Muscle of leg (tissue), 11 donors: Measurements from ENCODE around the gene PLA2G15. TPM values are rescaled to one million over a fixed set of nuclear protein-coding genes. Genes with fewer than 3 reads are reported as not detected.
A peak's percentile ranks its signal among the peaks of the same experiment; 100 is the strongest.

ENCODE experiments used
- DNase-seq: peaks from one replicate; pipeline ENCODE4 v3.0.0; 2013
- H3K27ac ChIP-seq: one replicate; pipeline ENCODE4 v1.5.1; 2013; ENCODE audit warnings: mild to moderate bottlenecking, low read length, control low read depth
- H3K27me3 ChIP-seq: one replicate; pipeline ENCODE4 v1.6.1; 2013; ENCODE audit warnings: low read length; ENCODE audit not compliant: control insufficient read depth, insufficient read depth
- H3K36me3 ChIP-seq: one replicate; pipeline ENCODE4 v1.6.1; 2013; ENCODE audit warnings: low read length; ENCODE audit not compliant: control insufficient read depth, insufficient read depth
- H3K4me1 ChIP-seq: one replicate; pipeline ENCODE4 v1.6.1; 2013; ENCODE audit warnings: low read length; ENCODE audit not compliant: control insufficient read depth, insufficient read depth
- H3K4me3 ChIP-seq: one replicate; pipeline ENCODE4 v1.5.1; 2013; ENCODE audit warnings: low read length, control low read depth
- H3K9me3 ChIP-seq: replicated peaks from 2 replicates; pipeline ENCODE4 v1.6.1; 2013; ENCODE audit warnings: low read depth, low read length; ENCODE audit not compliant: control insufficient read depth
- WGBS: methylation state at CpG from one replicate; pipeline ENCODE4 v1.1.5; 2013; ENCODE audit warnings: missing lambda C conversion rate; ENCODE audit not compliant: insufficient coverage; 5-methylcytosine and 5-hydroxymethylcytosine counted together
- polyA plus RNA-seq, 8 donors: library from polyadenylated mRNA; unstranded; fragments of 120-200 nt; gene quantifications; one replicate each; pipeline versions ENCODE4 v1.2.1 to v1.2.3, GENCODE V29; 2013; ENCODE audit warnings: inconsistent platforms in 1 of 8, low replicate concordance in 1 of 8; ENCODE audit not compliant: insufficient read length in 8 of 8, insufficient read depth in 1 of 8
- total RNA-seq: library from RNA; stranded (reverse); fragments of 120-200 nt; gene quantifications from one replicate; pipeline ENCODE4 v1.2.4, GENCODE V29; 2013

Gene PLA2G15
- total and polyA plus RNA-seq, 9 donors, result 20.4 to 33.1 (median 23.7) TPM

DNA sequence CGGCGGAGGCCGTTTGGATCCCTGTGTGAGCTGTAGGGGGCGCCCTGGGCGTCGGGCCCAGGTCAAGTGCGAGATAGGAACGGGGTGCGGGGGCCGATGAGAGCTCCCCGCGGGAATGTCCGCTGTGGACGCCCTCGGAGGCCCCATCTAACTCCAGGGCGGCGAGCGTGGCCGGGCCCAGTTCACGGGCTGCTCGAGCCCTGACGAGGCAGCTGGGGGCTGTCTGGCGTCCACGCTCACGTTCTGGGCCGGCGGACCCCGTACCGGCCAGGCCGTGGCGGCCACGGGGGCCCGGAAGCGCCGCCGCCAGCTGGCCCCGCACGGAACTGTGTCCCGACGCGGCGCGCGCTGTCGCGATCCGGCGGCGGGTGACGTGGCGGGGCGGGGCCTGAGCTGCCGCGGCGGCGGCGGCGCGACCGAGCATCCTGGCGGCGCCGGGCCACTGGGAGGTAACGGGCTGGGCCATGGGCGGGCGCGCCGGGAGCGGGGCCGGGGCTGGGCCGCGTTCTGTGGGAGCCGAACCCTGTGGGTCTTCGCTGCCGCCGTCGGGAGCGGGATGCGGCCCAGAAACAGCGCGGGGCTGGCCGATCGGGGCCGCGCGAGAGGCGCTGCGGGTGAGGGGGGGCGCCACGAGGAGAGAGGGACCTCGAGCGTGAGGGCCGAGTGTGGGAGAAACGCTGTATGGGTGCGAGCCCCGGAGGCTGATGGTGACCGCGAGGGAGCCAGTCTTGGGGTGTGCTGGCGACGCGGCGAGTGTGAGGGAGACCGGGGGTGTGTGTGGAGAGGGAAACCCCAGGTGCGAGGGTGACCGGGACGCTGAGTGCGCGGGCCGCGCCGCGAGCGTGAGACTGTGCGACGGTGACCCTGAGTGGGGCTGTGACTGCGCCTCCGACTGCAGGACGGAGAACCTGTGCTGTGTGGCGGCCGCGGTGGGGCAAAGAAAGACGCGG, 19.2 kb downstream of the PLA2G15 start, which contains the start of gene SLC7A6:
Gene SLC7A6, plus strand, starts transcription at position 399 of the 950 bp plus-strand sequence. CDS start 10,201 bp downstream, outside the sequence.
- DNase-seq, result peak; percentile 79
- H3K9me3 ChIP-seq, result no peaks in the 10 kb centered on the region
- H3K36me3 ChIP-seq, result peaks cover 15% of the 10 kb centered on the region
- no peaks in the 10 kb centered on the region for H3K27me3 ChIP-seq
- H3K4me3 ChIP-seq, result peak within 1 kb of the TSS; percentile 82
- H3K4me1 ChIP-seq, result peaks cover 17% of the 10 kb centered on the region
- under 1% methylated on average over 123 of the region's 123 CpGs for WGBS
- peak within 1 kb of the TSS; percentile 92 for H3K27ac ChIP-seq

DNA sequence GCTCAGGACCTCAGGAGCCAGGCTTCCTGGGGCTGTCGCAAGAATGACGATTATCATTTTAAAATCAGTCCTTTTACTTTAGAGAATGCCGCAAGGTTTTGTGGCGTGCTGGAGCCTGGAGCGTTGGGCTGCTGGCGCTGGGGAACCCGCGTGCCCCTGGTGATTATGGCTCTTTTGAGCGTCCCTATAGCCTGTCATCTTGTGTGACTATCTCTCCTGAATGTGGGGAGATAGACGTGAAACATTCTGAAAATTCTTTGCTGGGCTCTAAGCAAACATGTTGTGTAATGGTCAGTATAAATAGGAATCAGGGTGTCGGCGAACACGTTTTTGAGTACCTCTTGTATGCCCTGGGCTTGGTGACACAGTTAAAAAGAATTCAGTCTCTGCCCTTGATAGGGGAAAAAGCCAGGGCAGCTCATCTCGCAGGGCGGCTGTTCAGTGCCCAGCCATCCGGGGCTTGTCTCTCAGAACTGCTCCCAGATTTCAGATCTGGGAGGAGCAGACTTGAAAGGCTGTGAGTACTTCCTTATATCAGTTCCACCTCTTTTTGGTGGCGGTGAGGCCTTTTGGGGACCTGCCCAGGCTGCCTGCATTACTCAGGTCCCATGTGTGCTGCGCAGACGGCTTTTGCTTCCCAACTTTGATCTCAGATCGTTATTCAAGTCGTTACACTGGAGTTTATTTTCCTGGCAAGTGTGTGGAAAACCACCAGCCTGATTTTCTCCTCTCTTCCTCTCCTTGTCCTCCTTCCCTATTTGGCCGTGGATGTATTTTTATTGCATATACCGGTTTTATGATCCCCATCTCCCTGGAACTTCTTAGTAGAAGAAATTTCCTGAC, 20.1 kb downstream of the PLA2G15 start:
- 4% methylated on average over 18 of the region's 23 CpGs for WGBS
- peak; percentile 66 for DNase-seq
- Histone ChIP-seq H3K27me3 (no peaks in the 10 kb centered on the region), H3K36me3 (peaks cover 6% of the 10 kb centered on the region), H3K4me1 (peaks cover 17% of the 10 kb centered on the region), H3K27ac (peak overlapping the region; percentile 92), H3K9me3 (no peaks in the 10 kb centered on the region), H3K4me3 (peak overlapping the region; percentile 82)

DNA sequence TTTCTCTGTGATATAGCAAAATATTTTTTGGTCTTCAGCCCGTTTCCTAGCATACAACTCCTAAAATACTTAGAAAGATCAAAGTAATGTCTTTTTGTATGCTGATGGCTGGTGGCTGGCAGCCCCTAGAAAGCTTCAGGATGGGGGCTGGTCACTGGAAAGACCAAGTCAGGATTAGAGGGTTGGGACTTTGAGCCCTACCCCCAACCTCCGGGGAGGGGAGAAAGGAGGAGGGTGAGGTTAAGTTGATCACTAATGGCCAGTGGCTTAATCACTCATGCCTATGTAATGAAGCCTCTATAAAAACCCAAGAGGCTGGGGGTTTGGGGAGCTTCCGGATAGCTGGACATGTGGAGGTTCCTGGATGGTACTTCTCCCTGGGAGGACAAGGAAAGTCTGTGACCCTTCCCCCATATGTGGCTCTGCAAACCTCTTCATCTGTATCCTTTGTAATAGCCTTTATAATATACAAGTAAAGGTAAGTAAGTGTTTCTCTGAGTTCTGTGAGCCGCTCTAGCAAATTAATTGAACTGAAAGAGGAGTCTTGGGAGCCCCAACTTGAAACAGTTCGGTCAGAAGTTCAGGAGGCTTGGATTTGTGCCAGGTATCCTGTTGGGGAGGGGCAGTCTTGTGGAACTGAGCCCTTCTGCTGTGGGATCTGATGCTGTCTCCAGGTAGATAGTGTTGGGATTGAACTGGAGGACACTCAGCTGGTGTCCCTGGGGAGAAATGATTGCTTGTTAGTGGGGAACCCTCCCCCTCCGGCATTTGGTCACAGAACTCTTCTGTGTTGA, 22.6 kb downstream of the PLA2G15 start:
- Histone ChIP-seq H3K4me3 (no peak overlapping the region), H3K27me3 (no peaks in the 10 kb centered on the region), H3K27ac (no peak overlapping the region), H3K36me3 (no peaks in the 10 kb centered on the region), H3K4me1 (peaks cover 17% of the 10 kb centered on the region), H3K9me3 (no peaks in the 10 kb centered on the region)
- 20% methylated on average over 1 of the region's 6 CpGs for WGBS
- no peak for DNase-seq

DNA sequence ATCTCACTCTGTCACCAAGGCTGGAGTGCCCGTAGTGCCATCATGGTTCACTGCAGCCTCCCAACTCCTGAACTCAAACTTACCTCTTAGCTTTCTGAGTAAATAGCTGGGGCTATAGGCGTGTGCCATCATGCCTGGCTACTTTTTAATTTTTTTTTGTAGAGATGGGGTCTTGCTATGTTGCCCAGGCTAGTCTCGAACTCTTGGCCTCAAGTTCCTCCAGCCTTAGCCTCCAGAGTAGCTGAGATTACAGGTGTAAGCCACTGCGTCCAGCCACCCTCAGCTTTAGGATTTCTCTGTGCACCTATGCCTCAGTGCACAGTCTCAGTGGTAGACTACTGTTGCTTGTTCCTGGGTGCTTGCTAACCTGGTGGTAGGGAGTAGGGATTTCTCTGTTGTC, 24.6 kb downstream of the PLA2G15 start:
- peaks cover 9% of the 10 kb centered on the region for H3K4me1 ChIP-seq
- H3K27ac ChIP-seq, result no peak overlapping the region

DNA sequence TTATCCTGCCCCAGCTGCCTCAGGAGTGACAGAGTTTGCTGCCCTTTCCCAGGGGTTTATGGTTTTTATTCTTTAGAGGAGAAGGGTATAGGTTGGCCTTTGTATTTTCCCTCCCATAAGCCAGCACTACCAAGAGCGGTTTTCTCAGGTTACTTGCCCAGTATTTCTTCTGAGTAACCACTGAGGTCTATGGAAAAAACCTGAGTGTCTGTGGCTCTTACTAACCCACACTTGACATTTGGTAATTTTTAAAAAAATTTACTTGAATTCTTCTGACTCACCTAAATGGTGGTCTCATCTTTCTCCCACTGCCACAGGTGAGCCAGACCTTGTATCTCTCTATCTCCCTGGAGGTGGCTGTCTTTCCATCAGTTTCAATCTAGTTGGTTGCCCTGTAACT, 25.2 kb downstream of the PLA2G15 start:
- Histone ChIP-seq H3K27me3 (no peaks in the 10 kb centered on the region), H3K9me3 (no peaks in the 10 kb centered on the region), H3K4me1 (peaks cover 5% of the 10 kb centered on the region), H3K4me3 (no peak overlapping the region), H3K27ac (no peak overlapping the region), H3K36me3 (peaks cover 18% of the 10 kb centered on the region)
- DNase-seq, result no peak
- WGBS, result no CpG with 5 or more reads among the region's 1 CpG

More for the DNA sequence above, 24.6 kb downstream of the PLA2G15 start:
- Histone ChIP-seq H3K9me3 (no peaks in the 10 kb centered on the region), H3K27me3 (no peaks in the 10 kb centered on the region), H3K36me3 (peaks cover 16% of the 10 kb centered on the region), H3K4me3 (no peak overlapping the region)
- 100% methylated on average over 1 of the region's 4 CpGs for WGBS
- no peak for DNase-seq

DNA sequence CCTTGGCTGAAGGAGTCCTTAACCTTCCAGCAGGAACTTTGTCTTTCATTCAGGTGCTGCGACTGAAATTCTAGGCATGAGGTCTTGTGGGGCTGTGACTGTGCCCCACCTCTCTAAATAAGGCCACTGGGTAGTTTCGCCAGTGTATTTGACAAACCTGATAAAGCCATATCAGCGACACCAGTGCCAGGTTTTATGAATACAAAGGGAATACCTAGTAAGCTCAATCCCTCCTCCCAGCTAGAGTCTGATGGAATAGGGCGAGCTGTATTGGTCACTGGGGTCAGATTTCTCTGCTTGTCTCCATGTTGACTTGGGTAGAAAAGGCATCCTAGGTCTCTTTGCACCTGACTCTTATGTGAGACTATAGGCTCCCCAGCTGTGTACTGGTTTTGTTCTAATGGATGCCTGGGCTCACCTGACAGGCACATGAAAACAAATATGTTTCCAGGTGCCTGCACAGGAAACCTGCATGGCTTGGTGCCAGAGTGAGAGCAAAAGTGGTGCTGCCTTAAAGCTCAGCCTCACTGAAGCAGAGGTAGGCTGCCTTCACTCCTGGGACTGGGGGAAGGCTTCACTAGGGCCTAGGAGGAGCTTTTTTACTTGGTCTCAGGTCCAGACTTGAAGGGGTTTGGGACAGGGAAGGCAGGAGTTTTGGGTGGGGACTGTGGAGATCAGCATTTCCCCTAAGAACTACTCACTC, 27.5 kb downstream of the PLA2G15 start:
- no peak overlapping the region for H3K4me3 ChIP-seq
- no peak overlapping the region for H3K27ac ChIP-seq
- H3K9me3 ChIP-seq, result no peaks in the 10 kb centered on the region
- DNase-seq, result no peak
- peaks cover 3% of the 10 kb centered on the region for H3K4me1 ChIP-seq
- 100% methylated on average over 1 of the region's 4 CpGs for WGBS
- H3K36me3 ChIP-seq, result peaks cover 18% of the 10 kb centered on the region
- H3K27me3 ChIP-seq, result no peaks in the 10 kb centered on the region

DNA sequence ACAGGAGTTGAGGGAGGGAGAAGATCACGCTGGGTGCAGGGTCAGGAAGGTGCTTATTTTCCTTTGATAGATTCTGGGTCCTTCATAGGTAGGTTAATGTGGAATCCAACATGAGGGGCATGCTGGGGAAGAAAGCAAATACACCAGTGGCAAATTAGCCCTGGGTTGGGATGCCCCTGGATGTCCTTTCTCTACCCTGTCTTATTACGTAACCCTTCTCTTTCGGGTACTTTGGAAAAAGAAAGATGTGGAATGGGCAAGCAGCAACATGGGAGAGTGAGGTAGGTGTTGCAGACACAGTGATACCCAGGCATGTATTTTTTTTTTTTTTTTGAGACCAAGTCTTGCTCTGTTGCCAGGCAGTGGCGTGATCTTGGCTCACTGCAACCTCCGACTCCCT, 28.3 kb downstream of the PLA2G15 start:
- H3K27ac ChIP-seq, result no peak overlapping the region
- H3K36me3 ChIP-seq, result peaks cover 18% of the 10 kb centered on the region
- H3K27me3 ChIP-seq, result no peaks in the 10 kb centered on the region
- WGBS, result 90% methylated on average over 2 of the region's 5 CpGs
- DNase-seq, result no peak
- no peaks in the 10 kb centered on the region for H3K4me1 ChIP-seq
- no peaks in the 10 kb centered on the region for H3K9me3 ChIP-seq
- no peak overlapping the region for H3K4me3 ChIP-seq

DNA sequence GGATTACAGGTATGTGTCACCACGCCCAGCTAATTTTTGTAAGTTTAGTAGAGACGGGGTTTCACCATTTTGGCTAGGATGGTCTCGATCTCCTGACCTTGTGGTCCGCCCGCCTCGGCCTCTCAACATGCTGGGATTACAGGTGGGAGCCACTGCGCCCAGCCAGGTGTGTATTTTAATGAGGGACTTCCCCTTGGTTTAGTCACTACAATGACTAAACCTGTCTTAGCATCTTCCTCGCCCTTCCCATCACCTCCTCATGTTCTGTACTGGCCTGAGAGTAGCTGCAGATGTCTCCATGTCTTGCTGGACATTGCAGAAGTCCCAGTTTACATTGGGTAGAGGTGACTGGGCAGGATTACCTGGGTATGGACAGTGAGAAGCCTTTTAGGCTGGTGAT, 28.7 kb downstream of the PLA2G15 start:
- no peak overlapping the region for H3K27ac ChIP-seq
- H3K9me3 ChIP-seq, result no peaks in the 10 kb centered on the region
- DNase-seq, result no peak
- no peaks in the 10 kb centered on the region for H3K4me1 ChIP-seq
- H3K27me3 ChIP-seq, result no peaks in the 10 kb centered on the region
- H3K36me3 ChIP-seq, result peaks cover 18% of the 10 kb centered on the region
- H3K4me3 ChIP-seq, result no peak overlapping the region
- no CpG with 5 or more reads among the region's 8 CpGs for WGBS

DNA sequence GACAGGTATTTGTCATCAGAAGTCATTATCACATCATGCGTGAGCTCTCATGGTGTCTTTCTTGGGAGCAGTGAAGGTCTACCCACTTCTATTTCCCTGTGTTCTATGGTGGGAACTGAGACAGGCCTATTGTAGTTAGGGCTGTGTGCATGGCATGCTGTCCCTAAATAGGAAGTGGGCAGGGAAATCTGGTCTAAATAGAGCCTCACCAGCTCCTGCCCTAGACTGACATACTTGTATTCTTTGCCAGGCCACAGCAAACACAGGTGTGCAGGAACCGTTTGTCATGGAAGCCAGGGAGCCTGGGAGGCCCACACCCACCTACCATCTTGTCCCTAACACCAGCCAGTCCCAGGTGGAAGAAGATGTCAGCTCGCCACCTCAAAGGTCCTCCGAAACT, 29.3 kb downstream of the PLA2G15 start:
- Histone ChIP-seq H3K9me3 (no peaks in the 10 kb centered on the region), H3K27ac (no peak overlapping the region), H3K27me3 (no peaks in the 10 kb centered on the region), H3K36me3 (peaks cover 18% of the 10 kb centered on the region), H3K4me1 (no peaks in the 10 kb centered on the region), H3K4me3 (no peak overlapping the region)
- WGBS, result 88% methylated on average over 3 of the region's 4 CpGs
- no peak for DNase-seq
